WTC11 (cell line): Measurements from ENCODE around the gene ELANE. TPM values are rescaled to one million over a fixed set of nuclear protein-coding genes. Genes with fewer than 3 reads are reported as not detected.

ENCODE experiments used
- ATAC-seq: fragments of 200-7000 bp; cut with Tn5 transposase; 2 replicates; pipeline ENCODE4 v1.10.0; 2021; ENCODE audit warnings: mild to moderate bottlenecking, moderate library complexity
- CTCF ChIA-PET: fragments of 300-600 bp; sonication (Branson Sonifier 250); formaldehyde crosslinking; loops from one replicate; lab custom pipeline; 2021; ENCODE audit warnings: antibody characterized with exemption; lab: Charles Lee
- POLR2A ChIA-PET: fragments of 350-600 bp; sonication (Branson Sonifier 250); formaldehyde crosslinking; loops from one replicate; lab custom pipeline; 2021; ENCODE audit warnings: antibody characterized with exemption; lab: Charles Lee
- DNase-seq: peaks from one replicate; pipeline ENCODE4 v3.0.0; 2021; ENCODE audit warnings: low spot score
- H3K27ac Mint-ChIP-seq: 2 replicates; pipeline ENCODE4 v1.8.0; 2021; ENCODE audit warnings: mixed read lengths
- H3K27me3 Mint-ChIP-seq: 2 replicates; pipeline ENCODE4 v1.8.0; 2021; ENCODE audit warnings: low read depth, mild to moderate bottlenecking, moderate library complexity, mixed read lengths
- H3K36me3 Mint-ChIP-seq: 2 replicates; pipeline ENCODE4 v1.8.0; 2021; ENCODE audit warnings: mixed read lengths
- H3K4me1 Mint-ChIP-seq: 2 replicates; pipeline ENCODE4 v1.8.0; 2022; ENCODE audit warnings: mixed read lengths
- H3K4me3 Mint-ChIP-seq: 2 replicates; pipeline ENCODE4 v1.8.0; 2021; ENCODE audit warnings: mild to moderate bottlenecking, moderate library complexity, mixed read lengths
- H3K9me3 Mint-ChIP-seq: 2 replicates; pipeline ENCODE4 v1.8.0; 2021; ENCODE audit warnings: mixed read lengths
- ATF2 ChIP-seq: sonication (generic); formaldehyde crosslinking; IDR thresholded peaks from 2 replicates; pipeline ENCODE4 v1.8.1; 2022; ENCODE audit warnings: low read depth, missing genetic modification reagents, borderline replicate concordance
- CBFB ChIP-seq: sonication (generic); formaldehyde crosslinking; IDR thresholded peaks from 2 replicates; pipeline ENCODE4 v1.8.1; 2022; ENCODE audit warnings: mild to moderate bottlenecking, low read depth, missing genetic modification reagents
- E2F5 ChIP-seq: sonication (generic); formaldehyde crosslinking; IDR thresholded peaks from 2 replicates; pipeline ENCODE4 v1.8.1; 2022; ENCODE audit warnings: mild to moderate bottlenecking, moderate library complexity, missing genetic modification reagents
- GABPB1 ChIP-seq: sonication (generic); formaldehyde crosslinking; IDR thresholded peaks from 2 replicates; pipeline ENCODE4 v1.8.1; 2023; ENCODE audit warnings: mild to moderate bottlenecking, missing genetic modification reagents
- HMGXB4 ChIP-seq: sonication (generic); formaldehyde crosslinking; IDR thresholded peaks from 2 replicates; pipeline ENCODE4 v1.8.1; 2023; ENCODE audit warnings: mild to moderate bottlenecking, moderate library complexity, missing genetic modification reagents
- SP1 ChIP-seq: sonication (generic); formaldehyde crosslinking; conservative IDR thresholded peaks from 2 replicates; pipeline ENCODE4 v1.8.1; 2022; ENCODE audit warnings: missing genetic modification reagents
- ZMAT4 ChIP-seq: fragments of 250-450 bp; sonication (Bioruptor Pico); IDR thresholded peaks from 2 replicates; pipeline ENCODE4 v1.9.0; 2021; ENCODE audit warnings: mild to moderate bottlenecking
- ZNF138 ChIP-seq: sonication (generic); formaldehyde crosslinking; conservative IDR thresholded peaks from 2 replicates; pipeline ENCODE4 v1.8.1; 2022; ENCODE audit warnings: mild to moderate bottlenecking, moderate library complexity, missing genetic modification reagents
- ZNF232 ChIP-seq: sonication (generic); formaldehyde crosslinking; IDR thresholded peaks from 2 replicates; pipeline ENCODE4 v1.8.0; 2022; ENCODE audit warnings: mild to moderate bottlenecking, missing genetic modification reagents
- ZNF512 ChIP-seq: sonication (generic); formaldehyde crosslinking; IDR thresholded peaks from 2 replicates; pipeline ENCODE4 v1.8.1; 2022; ENCODE audit warnings: missing genetic modification reagents, borderline replicate concordance
- ZNF532 ChIP-seq: fragments of 250-450 bp; sonication (Bioruptor Pico); IDR thresholded peaks from 2 replicates; pipeline ENCODE4 v1.9.0; 2021; ENCODE audit warnings: mild to moderate bottlenecking, borderline replicate concordance
- total RNA-seq: library from RNA; stranded (reverse); gene quantifications from 3 replicates; pipeline ENCODE4 v1.2.3, GENCODE V29; 2021

Gene ELANE
- total RNA-seq, 1 experiment from 2014 or later = not detected

- H3K9me3 Mint-ChIP-seq = peaks cover 5% of the 10 kb centered on the region
- ATAC-seq = peak; percentile 3
- TF ChIP-seq ZMAT4 = 0 out of 2 replicates have a peak, but pooled peaks have one; percentile 14
- no peak for TF ChIP-seq HMGXB4
- no peak for TF ChIP-seq ZNF232 (CRISPR knock-in tag)
- TF ChIP-seq E2F5 (CRISPR knock-in tag) = no peak
- TF ChIP-seq ZNF532 = no peak
- no peak for TF ChIP-seq CBFB (CRISPR knock-in tag)
- TF ChIP-seq SP1 (CRISPR knock-in tag) = no peak
- DNase-seq = no peak
- H3K27me3 Mint-ChIP-seq = no peaks in the 10 kb centered on the region
- no peak overlapping the region for H3K4me3 Mint-ChIP-seq
- POLR2A ChIA-PET = no interaction called here
- no peaks in the 10 kb centered on the region for H3K4me1 Mint-ChIP-seq
- H3K27ac Mint-ChIP-seq = no peak overlapping the region
- H3K36me3 Mint-ChIP-seq = peaks cover 41% of the 10 kb centered on the region
- CTCF ChIA-PET = no interaction called here
Measured at GRCh38 chr19:812049-812746, 39.9 kb upstream of the ELANE start.

- Mint-ChIP-seq H3K4me3 (no peak overlapping the region), H3K27ac (no peak overlapping the region), H3K9me3 (peaks cover 5% of the 10 kb centered on the region), H3K36me3 (peaks cover 36% of the 10 kb centered on the region), H3K4me1 (no peaks in the 10 kb centered on the region), H3K27me3 (no peaks in the 10 kb centered on the region)
- ChIA-PET POLR2A (interaction anchor here (1.0 to 1.5 kb wide), 2 partner anchors 8 to 13 kb away, joined by 4 read pairs; no protein-coding TSS in a partner anchor), CTCF (no interaction called here)
- DNase-seq (no peak), ATAC-seq (no peak)
- TF ChIP-seq SP1 (CRISPR knock-in tag) = 0 out of 2 replicates have a peak, but pooled peaks have one; percentile 23
- no peak for TF ChIP-seq ATF2 (CRISPR knock-in tag)
Measured at GRCh38 chr19:812747-813218, 39.3 kb upstream of the ELANE start.

- DNase-seq = no peak
- ATAC-seq = peak; percentile 6
- Mint-ChIP-seq H3K27me3 (no peaks in the 10 kb centered on the region), H3K4me1 (no peaks in the 10 kb centered on the region), H3K27ac (no peak overlapping the region), H3K4me3 (no peak overlapping the region), H3K36me3 (peaks cover 32% of the 10 kb centered on the region), H3K9me3 (peaks cover 5% of the 10 kb centered on the region)
- ChIA-PET CTCF (no interaction called here), POLR2A (interaction anchor here (0.8 to 1.5 kb wide), 3 partner anchors 9 to 14 kb away, joined by 4 read pairs; no protein-coding TSS in a partner anchor)
- no peak for TF ChIP-seq SP1 (CRISPR knock-in tag)
- TF ChIP-seq ZNF138 (CRISPR knock-in tag) = no peak
- no peak for TF ChIP-seq GABPB1 (CRISPR knock-in tag)
- no peak for TF ChIP-seq ZNF512 (CRISPR knock-in tag)
- TF ChIP-seq, all 79 proteins: peak for 0
Measured at GRCh38 chr19:813219-814151, 38.6 kb upstream of the ELANE start.
